GM15510 (cell line): ENCODE measurements around the gene MYB.

Experiments used
- POLR2A ChIP-seq: IDR thresholded peaks from 3 replicates; pipeline ENCODE4 v1.6.1; 2011; ENCODE audit warnings: borderline replicate concordance; ENCODE audit not compliant: insufficient read length; ENCODE audit errors: extremely low read depth

The MYB gene

GRCh38 chr6:135266675-135267074 is 85.6 kb downstream of the MYB start:
- TF ChIP-seq POLR2A, result no peak

GRCh38 chr6:135267085-135267484 is 86.0 kb downstream of the MYB start:
- TF ChIP-seq POLR2A, result no peak

- TF ChIP-seq POLR2A, result no peak
These were observed 87.2 kb downstream of the MYB start for GRCh38 chr6:135268263-135268662.

- TF ChIP-seq POLR2A, result no peak
These were observed 87.6 kb downstream of the MYB start for GRCh38 chr6:135268740-135269139.
